Fibroblast of skin of scalp (primary cell): ENCODE results near the gene MRPL48.
A peak's percentile ranks its signal among the peaks of the same experiment; 100 is the strongest.
"Not testable (repeated sequence)": the region's sequence is repeated elsewhere in the genome, so short reads cannot be mapped to it uniquely, and the experiment has no call there.

Experiments
- DNase-seq: peaks from one replicate; pipeline ENCODE4 v3.0.0-alpha.2; 2013

The MRPL48 gene

GRCh38 chr11:73851046-73851764, 63.5 kb downstream of the MRPL48 start:
- no peak for DNase-seq

- no peak for DNase-seq
Measured at GRCh38 chr11:73852049-73852448, 64.4 kb downstream of the MRPL48 start.

GRCh38 chr11:73854680-73855079, 67.0 kb downstream of the MRPL48 start:
- DNase-seq, result no peak

- DNase-seq, result no peak
Measured at GRCh38 chr11:73856031-73856567, 68.4 kb downstream of the MRPL48 start.

GRCh38 chr11:73859671-73860070, 72.0 kb downstream of the MRPL48 start:
- no peak for DNase-seq

GRCh38 chr11:73860202-73860601, 72.5 kb downstream of the MRPL48 start:
- DNase-seq, result no peak

GRCh38 chr11:73862986-73863385, 75.3 kb downstream of the MRPL48 start:
- no peak for DNase-seq

- DNase-seq, result peak; percentile 51
Measured at GRCh38 chr11:73866095-73866579, 78.5 kb downstream of the MRPL48 start.

GRCh38 chr11:73866586-73866996, 78.9 kb downstream of the MRPL48 start:
- peak; percentile 76 for DNase-seq

- DNase-seq, result no peak
Measured at GRCh38 chr11:73869332-73869949, 81.8 kb downstream of the MRPL48 start.

- DNase-seq, result no peak
Measured at GRCh38 chr11:73870261-73870660, 82.6 kb downstream of the MRPL48 start.

GRCh38 chr11:73872749-73873357, 85.2 kb downstream of the MRPL48 start:
- DNase-seq, result no peak

GRCh38 chr11:73875380-73875779, 87.7 kb downstream of the MRPL48 start:
- no peak for DNase-seq

GRCh38 chr11:73875840-73876239, 88.2 kb downstream of the MRPL48 start:
- no peak for DNase-seq

GRCh38 chr11:73876424-73877310, 89.0 kb downstream of the MRPL48 start, which contains the start of the genes COA4 and PAAF1:
COA4 (minus strand) TSS chr11:73876846; CDS start chr11:73873378, 3,468 bp downstream.
PAAF1 (plus strand) TSS chr11:73876999; CDS start chr11:73877022, 23 bp downstream.
- DNase-seq, result peak; percentile 96

GRCh38 chr11:73878771-73879170, 91.1 kb downstream of the MRPL48 start:
- no peak for DNase-seq

- not testable (repeated sequence) for DNase-seq
Measured at GRCh38 chr11:73880449-73880848, 92.8 kb downstream of the MRPL48 start.

- no peak for DNase-seq
Measured at GRCh38 chr11:73883856-73884255, 96.2 kb downstream of the MRPL48 start.

GRCh38 chr11:73888244-73888643, 100.6 kb downstream of the MRPL48 start:
- DNase-seq, result no peak

GRCh38 chr11:73889019-73889418, 101.3 kb downstream of the MRPL48 start:
- no peak for DNase-seq

- no peak for DNase-seq
Measured at GRCh38 chr11:73889536-73889935, 101.9 kb downstream of the MRPL48 start.

- no peak for DNase-seq
Measured at GRCh38 chr11:73893041-73893440, 105.4 kb downstream of the MRPL48 start.
